OCI-LY7 (cell line): Measurements from ENCODE around the gene MAS1L.

ENCODE experiments used
- EZH2phosphoT487 ChIP-seq: fragments of 200-600 bp; sonication (generic); IDR thresholded peaks from 2 replicates; pipeline ENCODE4 v1.6.1; 2018; ENCODE audit warnings: low read depth, borderline replicate concordance, mild to moderate bottlenecking, mixed run types, antibody characterized with exemption, low read length, moderate library complexity, mixed read lengths
- TF ChIP-seq, protein P1 (sequence below): fragments of 200-600 bp; sonication (generic); conservative IDR thresholded peaks from 2 replicates; pipeline ENCODE4 v1.5.1; 2014; ENCODE audit warnings: mild to moderate bottlenecking, antibody characterized with exemption, low read length, moderate library complexity, mixed read lengths

DNA sequence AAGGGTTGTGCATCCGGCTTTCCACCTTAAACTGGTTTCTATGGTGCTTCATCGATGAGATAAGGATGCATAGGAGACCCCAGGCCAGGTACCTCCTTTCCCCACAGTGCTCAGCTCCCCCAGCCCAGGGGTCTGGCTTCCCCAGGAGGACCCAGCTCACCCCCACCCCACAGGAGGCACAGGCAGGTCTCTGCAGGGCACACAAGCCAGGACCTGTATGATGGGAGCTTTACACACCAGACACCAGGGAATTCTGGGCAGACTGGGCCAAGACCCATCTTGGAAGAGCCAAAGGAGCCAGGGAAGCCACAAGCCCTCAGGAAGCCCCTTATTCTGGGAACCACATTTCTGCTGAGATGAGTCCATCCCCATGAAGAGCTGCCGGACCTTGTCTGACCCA lies 42.2 kb upstream of the MAS1L start:
- TF ChIP-seq, protein P1, sequence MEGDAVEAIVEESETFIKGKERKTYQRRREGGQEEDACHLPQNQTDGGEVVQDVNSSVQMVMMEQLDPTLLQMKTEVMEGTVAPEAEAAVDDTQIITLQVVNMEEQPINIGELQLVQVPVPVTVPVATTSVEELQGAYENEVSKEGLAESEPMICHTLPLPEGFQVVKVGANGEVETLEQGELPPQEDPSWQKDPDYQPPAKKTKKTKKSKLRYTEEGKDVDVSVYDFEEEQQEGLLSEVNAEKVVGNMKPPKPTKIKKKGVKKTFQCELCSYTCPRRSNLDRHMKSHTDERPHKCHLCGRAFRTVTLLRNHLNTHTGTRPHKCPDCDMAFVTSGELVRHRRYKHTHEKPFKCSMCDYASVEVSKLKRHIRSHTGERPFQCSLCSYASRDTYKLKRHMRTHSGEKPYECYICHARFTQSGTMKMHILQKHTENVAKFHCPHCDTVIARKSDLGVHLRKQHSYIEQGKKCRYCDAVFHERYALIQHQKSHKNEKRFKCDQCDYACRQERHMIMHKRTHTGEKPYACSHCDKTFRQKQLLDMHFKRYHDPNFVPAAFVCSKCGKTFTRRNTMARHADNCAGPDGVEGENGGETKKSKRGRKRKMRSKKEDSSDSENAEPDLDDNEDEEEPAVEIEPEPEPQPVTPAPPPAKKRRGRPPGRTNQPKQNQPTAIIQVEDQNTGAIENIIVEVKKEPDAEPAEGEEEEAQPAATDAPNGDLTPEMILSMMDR: no peak
- no peak for TF ChIP-seq EZH2phosphoT487
